IMR-90 (cell line): Measurements from ENCODE around the gene AMIGO1. TPM values are rescaled to one million over a fixed set of nuclear protein-coding genes. Genes with fewer than 3 reads are reported as not detected.

Experiments used
- ATAC-seq: fragments of 200-7000 bp; cut with Tn5 transposase; 2 replicates; pipeline ENCODE4 v1.9.1; 2020; ENCODE audit warnings: low read depth, mild to moderate bottlenecking, moderate library complexity
- BruUV-seq: library from RNA; stranded (reverse); fragments of 400-500 nt; replicated peaks from 2 replicates; lab custom pipeline; 2021; lab: Mats Ljungman, UMichigan
- CTCF ChIA-PET: fragments of 300-600 bp; formaldehyde crosslinking; extraction: SDS; loops from one replicate; lab custom pipeline; 2021; ENCODE audit warnings: antibody characterized with exemption; lab: Yijun Ruan, JAX
- POLR2A ChIA-PET: fragments of 300-600 bp; sonication (Branson Sonifier 250); formaldehyde crosslinking; loops from one replicate; lab custom pipeline; 2022; ENCODE audit warnings: antibody characterized with exemption; ENCODE audit not compliant: unreplicated experiment; lab: Charles Lee
- DNase-seq: peaks from one replicate; pipeline ENCODE4 v3.0.0; 2013
- H2AFZ ChIP-seq: replicated peaks from 2 replicates; pipeline ENCODE3; 2013; ENCODE audit warnings: low read length, mild to moderate bottlenecking; ENCODE audit not compliant: poor library complexity
- H2AK5ac ChIP-seq: 2 replicates; pipeline ENCODE4 v1.6.1; 2013; ENCODE audit warnings: low read depth, low read length, inconsistent platforms
- H2AK9ac ChIP-seq: replicated peaks from 2 replicates; pipeline ENCODE3; 2013; ENCODE audit warnings: mild to moderate bottlenecking, low read depth, low read length, moderate library complexity; ENCODE audit not compliant: poor library complexity
- H2BK120ac ChIP-seq: 2 replicates; pipeline ENCODE4 v1.6.1; 2013; ENCODE audit warnings: low read depth, low read length, inconsistent platforms
- H2BK15ac ChIP-seq: 3 replicates; pipeline ENCODE4 v1.6.1; 2013; ENCODE audit warnings: low read depth, low read length, inconsistent platforms
- H2BK20ac ChIP-seq: 2 replicates; pipeline ENCODE4 v1.6.1; 2013; ENCODE audit warnings: low read depth, mild to moderate bottlenecking, inconsistent platforms, low read length, moderate library complexity
- H2BK5ac ChIP-seq: 2 replicates; pipeline ENCODE4 v1.6.1; 2013; ENCODE audit warnings: mild to moderate bottlenecking, low read depth, low read length, inconsistent platforms; ENCODE audit not compliant: poor library complexity, severe bottlenecking
- H3K14ac ChIP-seq: replicated peaks from 2 replicates; pipeline ENCODE4 v1.6.1; 2013; ENCODE audit warnings: low read depth, low read length, inconsistent platforms
- H3K18ac ChIP-seq: 2 replicates; pipeline ENCODE4 v1.6.1; 2013; ENCODE audit warnings: low read depth, low read length, control low read depth
- H3K23ac ChIP-seq: 2 replicates; pipeline ENCODE4 v1.6.1; 2013; ENCODE audit warnings: low read depth, low read length, inconsistent platforms
- H3K27ac ChIP-seq: 2 replicates; pipeline ENCODE4 v1.5.1; 2013; ENCODE audit warnings: mild to moderate bottlenecking, control low read depth, low read length; ENCODE audit not compliant: insufficient read depth
- H3K27me3 ChIP-seq: 2 replicates; pipeline ENCODE4 v1.6.1; 2013; ENCODE audit warnings: low read length; ENCODE audit not compliant: control insufficient read depth, insufficient read depth
- H3K36me3 ChIP-seq: 2 replicates; pipeline ENCODE4 v1.6.1; 2013; ENCODE audit warnings: low read length, mixed read lengths; ENCODE audit not compliant: control insufficient read depth, insufficient read depth
- H3K4ac ChIP-seq: 2 replicates; pipeline ENCODE4 v1.6.1; 2013; ENCODE audit warnings: low read depth, low read length, inconsistent platforms
- H3K4me1 ChIP-seq: 2 replicates; pipeline ENCODE4 v1.6.1; 2013; ENCODE audit warnings: low read length, mixed read lengths; ENCODE audit not compliant: control insufficient read depth, insufficient read depth
- H3K4me2 ChIP-seq: 2 replicates; pipeline ENCODE4 v1.6.1; 2013; ENCODE audit warnings: low read depth, mild to moderate bottlenecking, control low read depth, low read length, moderate library complexity
- H3K4me3 ChIP-seq: 2 replicates; pipeline ENCODE4 v1.5.1; 2013; ENCODE audit warnings: low read depth, mild to moderate bottlenecking, control low read depth, low read length, moderate library complexity; ENCODE audit not compliant: insufficient read depth
- H3K56ac ChIP-seq: 2 replicates; pipeline ENCODE4 v1.6.1; 2013; ENCODE audit warnings: low read length, inconsistent platforms; ENCODE audit not compliant: insufficient read depth; ENCODE audit errors: extremely low read depth
- H3K79me1 ChIP-seq, 2 experiments: 2 replicates each; pipeline ENCODE4 v1.6.1; 2013; ENCODE audit warnings: low read length in 2 of 2, inconsistent platforms in 1 of 2, low read depth in 1 of 2
- H3K9ac ChIP-seq: 2 replicates; pipeline ENCODE4 v1.6.1; 2013; ENCODE audit warnings: low read depth, low read length, control low read depth
- H3K9me1 ChIP-seq: 2 replicates; pipeline ENCODE4 v1.6.1; 2013; ENCODE audit warnings: low read length, inconsistent platforms; ENCODE audit not compliant: insufficient read depth
- H3K9me3 ChIP-seq: 2 replicates; pipeline ENCODE4 v1.6.1; 2013; ENCODE audit warnings: low read length; ENCODE audit not compliant: control insufficient read depth, insufficient read depth
- H4K20me1 ChIP-seq: 2 replicates; pipeline ENCODE4 v1.6.1; 2013; ENCODE audit warnings: low read length, inconsistent platforms; ENCODE audit not compliant: insufficient read depth
- H4K5ac ChIP-seq: 2 replicates; pipeline ENCODE4 v1.6.1; 2013; ENCODE audit warnings: mild to moderate bottlenecking, low read depth, low read length, control low read depth
- H4K8ac ChIP-seq, 2 experiments: 2 replicates each; pipeline ENCODE4 v1.6.1; 2013; ENCODE audit warnings: low read depth in 2 of 2, low read length in 2 of 2, control low read depth in 1 of 2, inconsistent platforms in 1 of 2
- H4K91ac ChIP-seq: 2 replicates; pipeline ENCODE4 v1.6.1; 2013; ENCODE audit warnings: low read depth, low read length, inconsistent platforms; ENCODE audit not compliant: insufficient read depth
- MAFK ChIP-seq: IDR thresholded peaks from 2 replicates; pipeline ENCODE4 v1.6.1; 2012; ENCODE audit warnings: low read depth, low read length, improper control_type of control experiment
- MAZ ChIP-seq: IDR thresholded peaks from 2 replicates; pipeline ENCODE4 v1.6.1; 2012; ENCODE audit warnings: low read depth, mild to moderate bottlenecking, low read length, improper control_type of control experiment, moderate library complexity, borderline replicate concordance
- RCOR1 ChIP-seq: IDR thresholded peaks from 2 replicates; pipeline ENCODE4 v1.6.1; 2012; ENCODE audit warnings: mild to moderate bottlenecking, low read length, improper control_type of control experiment; ENCODE audit not compliant: insufficient replicate concordance
- RFX5 ChIP-seq: IDR thresholded peaks from 2 replicates; pipeline ENCODE4 v1.8.0; 2012; ENCODE audit warnings: low read depth, mild to moderate bottlenecking, low read length, moderate library complexity
- SMC3 ChIP-seq: fragments of 150-350 bp; IDR thresholded peaks from 2 replicates; pipeline ENCODE4 v1.6.1; 2016; ENCODE audit warnings: low read depth, mild to moderate bottlenecking, antibody characterized with exemption, low read length, moderate library complexity
- WGBS, 2 experiments: methylation state at CpG; one replicate each; pipeline versions ENCODE4 v1.1.5 to v1.1.7; 2013; ENCODE audit warnings: missing lambda C conversion rate in 2 of 2; ENCODE audit not compliant: insufficient read length in 1 of 2; ENCODE audit errors: extremely low coverage in 2 of 2; 5-methylcytosine and 5-hydroxymethylcytosine counted together
- dilution Hi-C: fragments of 300-500 bp; cut with HindIII; formaldehyde crosslinking; loops from one replicate; pipeline ENCODE4 v1.14.3; 2018; ENCODE audit warnings: low sequenced_read_pairs; ENCODE audit not compliant: unreplicated experiment
- in situ Hi-C: fragments of 300-500 bp; cut with MboI; formaldehyde crosslinking; loops from 3 replicates; pipeline ENCODE4 v1.14.3; 2019; ENCODE audit warnings: low sequenced_read_pairs, inconsistent platforms, mixed read lengths
- intact Hi-C: fragments of 100-400 bp; cut with micrococcal nuclease; formaldehyde crosslinking; loops from 2 replicates; pipeline ENCODE4 v1.10.0; 2022
- polyA plus RNA-seq, 3 experiments: library from polyadenylated mRNA; depleted of rRNA; stranded (reverse); fragments of >200 nt; gene quantifications; 2 replicates each; pipeline ENCODE4 v1.2.3, GENCODE V29; 2012; ENCODE audit warnings: low replicate concordance in 1 of 3
- total RNA-seq: library from RNA; depleted of rRNA; stranded (reverse); fragments of >200 nt; gene quantifications from 2 replicates; pipeline ENCODE4 v1.2.3, GENCODE V29; 2012
- TF ChIP-seq, protein P1 (sequence below): conservative IDR thresholded peaks from 2 replicates; pipeline ENCODE4 v1.5.1; 2012; ENCODE audit warnings: mild to moderate bottlenecking, low read depth, low read length, improper control_type of control experiment

The AMIGO1 gene
- total and polyA plus RNA-seq, 2 of the 4 experiments (the other 2 are of a cell fraction) = 1.5 to 1.6 TPM

DNA sequence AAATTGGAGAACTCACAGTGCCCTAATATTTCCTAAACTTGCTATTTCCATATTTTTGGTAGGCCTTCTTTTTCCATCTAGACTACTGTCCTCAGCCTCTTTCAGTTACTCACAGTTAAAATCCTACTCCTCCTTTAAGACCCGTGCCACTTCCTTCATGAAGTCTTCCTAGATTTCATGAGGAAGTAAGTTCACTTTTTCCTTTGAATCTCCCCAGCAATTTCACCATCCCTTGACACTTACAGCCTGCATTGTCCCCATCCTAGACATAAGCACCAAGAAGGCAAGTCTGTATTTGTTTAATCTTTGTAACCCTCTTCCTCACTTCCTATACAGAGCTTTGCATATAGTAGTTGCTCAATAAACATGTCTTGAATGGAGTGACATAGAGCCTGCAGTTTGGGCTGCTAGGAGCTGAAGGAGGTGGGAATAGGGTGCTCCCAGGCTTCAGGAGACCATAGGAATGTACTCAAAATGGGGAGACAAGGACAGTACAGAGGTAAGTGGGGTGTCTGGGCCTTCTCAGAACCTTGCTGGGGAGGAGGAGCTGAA, 24.9 kb upstream of the AMIGO1 start:
- WGBS, 2 experiments = no CpG with 5 or more reads among the region's 1 CpG
- Histone ChIP-seq H3K27me3 (peaks cover 4% of the 10 kb centered on the region), H3K4me3 (no peak overlapping the region), H3K56ac (no peak overlapping the region), H4K8ac (no peak overlapping the region), H2AFZ (no peak overlapping the region), H3K4ac (no peak overlapping the region), H3K18ac (no peak overlapping the region), H3K23ac (no peak overlapping the region), H2BK15ac (no peak overlapping the region), H3K79me1 (no peaks in the 10 kb centered on the region), H4K91ac (no peak overlapping the region), H3K4me2 (no peak overlapping the region), H3K9ac (no peak overlapping the region), H2AK5ac (no peak overlapping the region), H2BK20ac (no peak overlapping the region), H3K9me3 (no peaks in the 10 kb centered on the region), H3K4me1 (peaks cover 7% of the 10 kb centered on the region), H2BK5ac (no peak overlapping the region), H4K20me1 (no peaks in the 10 kb centered on the region), H3K14ac (no peak overlapping the region), H2AK9ac (no peak overlapping the region), H3K27ac (no peak overlapping the region), H2BK120ac (no peak overlapping the region), H3K36me3 (no peaks in the 10 kb centered on the region), H3K9me1 (no peaks in the 10 kb centered on the region; the same call in 1 of the 2 replicates), H4K5ac (no peak overlapping the region)
- no TSS peak for BruUV-seq
- DNase-seq = no peak
- ATAC-seq = no peak
- ChIA-PET CTCF (interaction anchor here (0.8 to 3.2 kb wide), 3 partner anchors 43 to 142 kb away, joined by 3 to 75 read pairs (median 5); partner anchors contain the start of gene CYB561D1), POLR2A (no interaction called here)
- dilution Hi-C loops (no loop called here), intact Hi-C loops (loop anchor here (5.0 kb wide), 1 partner anchor 272 kb away; no protein-coding TSS in a partner anchor), in situ Hi-C loops (loop anchor here (5.0 to 10.0 kb wide), 2 partner anchors 37 to 270 kb away; no protein-coding TSS in a partner anchor)
- TF ChIP-seq MAZ (no peak), SMC3 (no peak), RFX5 (no peak), RCOR1 (no peak), MAFK (no peak)
- TF ChIP-seq, protein P1, sequence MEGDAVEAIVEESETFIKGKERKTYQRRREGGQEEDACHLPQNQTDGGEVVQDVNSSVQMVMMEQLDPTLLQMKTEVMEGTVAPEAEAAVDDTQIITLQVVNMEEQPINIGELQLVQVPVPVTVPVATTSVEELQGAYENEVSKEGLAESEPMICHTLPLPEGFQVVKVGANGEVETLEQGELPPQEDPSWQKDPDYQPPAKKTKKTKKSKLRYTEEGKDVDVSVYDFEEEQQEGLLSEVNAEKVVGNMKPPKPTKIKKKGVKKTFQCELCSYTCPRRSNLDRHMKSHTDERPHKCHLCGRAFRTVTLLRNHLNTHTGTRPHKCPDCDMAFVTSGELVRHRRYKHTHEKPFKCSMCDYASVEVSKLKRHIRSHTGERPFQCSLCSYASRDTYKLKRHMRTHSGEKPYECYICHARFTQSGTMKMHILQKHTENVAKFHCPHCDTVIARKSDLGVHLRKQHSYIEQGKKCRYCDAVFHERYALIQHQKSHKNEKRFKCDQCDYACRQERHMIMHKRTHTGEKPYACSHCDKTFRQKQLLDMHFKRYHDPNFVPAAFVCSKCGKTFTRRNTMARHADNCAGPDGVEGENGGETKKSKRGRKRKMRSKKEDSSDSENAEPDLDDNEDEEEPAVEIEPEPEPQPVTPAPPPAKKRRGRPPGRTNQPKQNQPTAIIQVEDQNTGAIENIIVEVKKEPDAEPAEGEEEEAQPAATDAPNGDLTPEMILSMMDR = no peak
